Measurements from ENCODE around the gene DOCK2.
"Not testable (repeated sequence)": the region's sequence is repeated elsewhere in the genome, so short reads cannot be mapped to it uniquely, and the experiment has no call there.

The DOCK2 gene

GRCh38 chr5:169646856-169647255 is 9.8 kb downstream of the DOCK2 start:
- DNase-seq: no peak

- no peak for DNase-seq
These were observed 10.5 kb downstream of the DOCK2 start for GRCh38 chr5:169647566-169647965.

- no peak for DNase-seq
These were observed 11.7 kb downstream of the DOCK2 start for GRCh38 chr5:169648725-169649310.

- no peak for DNase-seq
These were observed 12.4 kb downstream of the DOCK2 start for GRCh38 chr5:169649486-169649885.

- DNase-seq: no peak
These were observed 13.7 kb downstream of the DOCK2 start for GRCh38 chr5:169650701-169651331.

GRCh38 chr5:169651526-169651925 is 14.5 kb downstream of the DOCK2 start:
- DNase-seq: no peak

GRCh38 chr5:169652057-169652456 is 15.0 kb downstream of the DOCK2 start:
- no peak for DNase-seq

GRCh38 chr5:169653091-169653490 is 16.0 kb downstream of the DOCK2 start:
- no peak for DNase-seq

GRCh38 chr5:169655353-169655752 is 18.3 kb downstream of the DOCK2 start:
- no peak for DNase-seq

GRCh38 chr5:169656125-169656901 is 19.2 kb downstream of the DOCK2 start:
- no peak for DNase-seq

- no peak for DNase-seq
These were observed 20.1 kb downstream of the DOCK2 start for GRCh38 chr5:169657127-169657526.

- DNase-seq: not testable (repeated sequence)
These were observed 25.4 kb downstream of the DOCK2 start for GRCh38 chr5:169662451-169662850.

GRCh38 chr5:169663537-169663936 is 26.5 kb downstream of the DOCK2 start:
- DNase-seq: no peak

- no peak for DNase-seq
These were observed 29.3 kb downstream of the DOCK2 start for GRCh38 chr5:169666365-169666764.

- DNase-seq: no peak
These were observed 31.0 kb downstream of the DOCK2 start for GRCh38 chr5:169667896-169668674.

GRCh38 chr5:169668732-169669131 is 31.7 kb downstream of the DOCK2 start:
- no peak for DNase-seq

GRCh38 chr5:169670769-169671525 is 33.9 kb downstream of the DOCK2 start:
- DNase-seq: no peak

- no peak for DNase-seq
These were observed 45.0 kb downstream of the DOCK2 start for GRCh38 chr5:169682026-169682425.

GRCh38 chr5:169686137-169686536 is 49.1 kb downstream of the DOCK2 start:
- peak; percentile 20 for DNase-seq

- DNase-seq: no peak
These were observed 51.0 kb downstream of the DOCK2 start for GRCh38 chr5:169688106-169688505.

- DNase-seq: no peak
These were observed 54.4 kb downstream of the DOCK2 start for GRCh38 chr5:169691471-169691870.

GRCh38 chr5:169694091-169694625 is 57.1 kb downstream of the DOCK2 start:
- no peak for DNase-seq

Data from kidney glomerular epithelial cell (primary cell).